ENCODE results near the gene TPM3. TPM values are rescaled to one million over a fixed set of nuclear protein-coding genes. Genes with fewer than 3 reads are reported as not detected.

Gene TPM3
- total and polyA plus RNA-seq, 10 of the 15 experiments (the other 5 are each of a cell fraction or from before 2014, with no cell fraction given): 270 to 759 (median 505) TPM

DNA sequence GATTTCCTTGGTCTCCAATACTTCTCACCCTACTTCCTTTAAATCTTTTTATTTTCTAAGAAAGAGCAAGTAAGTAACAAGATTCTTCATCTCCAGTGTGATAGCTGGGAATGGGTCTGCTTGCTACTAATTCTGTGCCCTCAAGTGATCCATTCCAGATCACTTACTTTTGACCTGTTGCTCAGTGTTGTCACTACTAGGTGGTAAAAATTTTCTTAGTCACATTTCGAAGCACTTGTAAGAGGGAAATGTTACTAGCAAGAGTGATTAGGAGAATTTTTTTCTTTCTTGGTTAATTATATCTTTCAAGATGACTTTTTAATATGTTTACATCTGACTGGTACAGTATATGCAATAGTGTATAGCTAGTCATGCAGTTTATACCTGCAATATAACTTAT lies 31.0 kb upstream of the TPM3 start:
- H3K4me2 ChIP-seq (ENCODE audit: control insufficient read depth, insufficient read depth): peak overlapping the region; percentile 93
- no peaks in the 10 kb centered on the region for H3K27me3 ChIP-seq (replicated peaks in 1 of 2; ENCODE audit: control insufficient read depth in 2 of 2, insufficient read depth in 2 of 2, low read length in 1 of 2)
- no peaks in the 10 kb centered on the region; the same call in 1 of the 2 replicates for H4K20me1 ChIP-seq (ENCODE audit: control insufficient read depth, insufficient read depth)
- CTCF ChIA-PET: interaction anchor here (0.9 to 1.5 kb wide), 4 partner anchors 24 to 112 kb away, joined by 3 to 7 read pairs (median 4); no protein-coding TSS in a partner anchor
- intact Hi-C loops (cut with micrococcal nuclease; ENCODE audit: unreplicated experiment): no loop called here
- RAD21 ChIA-PET (ENCODE audit: unreplicated experiment): interaction anchor here (0.5 to 1.2 kb wide), 3 partner anchors 23 to 422 kb away, joined by 3 read pairs; no protein-coding TSS in a partner anchor
- H3K9ac ChIP-seq (ENCODE audit: control insufficient read depth, insufficient read depth, low read length): no peak overlapping the region
- peaks cover 91% of the 10 kb centered on the region for H3K79me2 ChIP-seq (ENCODE audit: control insufficient read depth, insufficient read depth, low read length)
- H3K9me3 ChIP-seq (replicated peaks; ENCODE audit: control insufficient read depth, insufficient read depth, low read length): no peaks in the 10 kb centered on the region
- no peak for ATAC-seq
- SMC1A ChIA-PET (ENCODE audit: uncharacterized antibody, unreplicated experiment): interaction anchor here (0.6 to 2.2 kb wide), 11 partner anchors 22 to 126 kb away, joined by 3 to 8 read pairs (median 3); partner anchors contain the start of gene HAX1
- BruUV-seq (replicated peaks): no TSS peak
- peaks cover 0 to 22% of the 10 kb centered on the region in 2 experiments; a peak in 1 of 4 replicates for H3K36me3 ChIP-seq (ENCODE audit: control insufficient read depth in 2 of 2, insufficient read depth in 2 of 2, low read length in 1 of 2)
- WGBS (ENCODE audit: insufficient coverage, insufficient replicate concordance, low lambda C conversion rate, missing lambda C conversion rate): 0% methylated on average over 1 of the region's 1 CpG
- H2AFZ ChIP-seq (ENCODE audit: control insufficient read depth, low read depth, low read length): no peak overlapping the region
- in situ Hi-C loops (cut with MboI): no loop called here
- DNase-seq (ENCODE audit: low read depth, low spot score): no peak
- TF ChIP-seq ZNF274 (IDR thresholded peaks at IDR 0.05; ENCODE audit: insufficient read depth, insufficient read length): no peak
- no peak for TF ChIP-seq HDGF (IDR thresholded peaks at IDR 0.05)
- no peak for TF ChIP-seq PAX5 (IDR thresholded peaks at IDR 0.05; ENCODE audit: borderline replicate concordance, low read depth, low read length)
- no peak for TF ChIP-seq JUND (IDR thresholded peaks at IDR 0.05; ENCODE audit: low read depth, low read length)
- no peak for TF ChIP-seq NR2F1 (conservative IDR thresholded peaks at IDR 0.05)
- no peak for TF ChIP-seq CHD4 (IDR thresholded peaks at IDR 0.05)
- TF ChIP-seq STAT3 (IDR thresholded peaks at IDR 0.05; ENCODE audit: low read depth, low read length): no peak
- no peak for TF ChIP-seq RUNX3 (IDR thresholded peaks at IDR 0.05; ENCODE audit: low read length)
- TF ChIP-seq ETV6 (conservative IDR thresholded peaks at IDR 0.05 in 1 of 2, IDR thresholded peaks at IDR 0.05 in 1 of 2; ENCODE audit: borderline replicate concordance in 1 of 2, low read depth in 1 of 2): no peak
- TF ChIP-seq HCFC1 (IDR thresholded peaks at IDR 0.05; ENCODE audit: low read length): no peak
- no peak for TF ChIP-seq DPF2 (IDR thresholded peaks at IDR 0.05)
- TF ChIP-seq ZNF207 (IDR thresholded peaks at IDR 0.05; ENCODE audit: borderline replicate concordance): no peak
- TF ChIP-seq, protein P1, sequence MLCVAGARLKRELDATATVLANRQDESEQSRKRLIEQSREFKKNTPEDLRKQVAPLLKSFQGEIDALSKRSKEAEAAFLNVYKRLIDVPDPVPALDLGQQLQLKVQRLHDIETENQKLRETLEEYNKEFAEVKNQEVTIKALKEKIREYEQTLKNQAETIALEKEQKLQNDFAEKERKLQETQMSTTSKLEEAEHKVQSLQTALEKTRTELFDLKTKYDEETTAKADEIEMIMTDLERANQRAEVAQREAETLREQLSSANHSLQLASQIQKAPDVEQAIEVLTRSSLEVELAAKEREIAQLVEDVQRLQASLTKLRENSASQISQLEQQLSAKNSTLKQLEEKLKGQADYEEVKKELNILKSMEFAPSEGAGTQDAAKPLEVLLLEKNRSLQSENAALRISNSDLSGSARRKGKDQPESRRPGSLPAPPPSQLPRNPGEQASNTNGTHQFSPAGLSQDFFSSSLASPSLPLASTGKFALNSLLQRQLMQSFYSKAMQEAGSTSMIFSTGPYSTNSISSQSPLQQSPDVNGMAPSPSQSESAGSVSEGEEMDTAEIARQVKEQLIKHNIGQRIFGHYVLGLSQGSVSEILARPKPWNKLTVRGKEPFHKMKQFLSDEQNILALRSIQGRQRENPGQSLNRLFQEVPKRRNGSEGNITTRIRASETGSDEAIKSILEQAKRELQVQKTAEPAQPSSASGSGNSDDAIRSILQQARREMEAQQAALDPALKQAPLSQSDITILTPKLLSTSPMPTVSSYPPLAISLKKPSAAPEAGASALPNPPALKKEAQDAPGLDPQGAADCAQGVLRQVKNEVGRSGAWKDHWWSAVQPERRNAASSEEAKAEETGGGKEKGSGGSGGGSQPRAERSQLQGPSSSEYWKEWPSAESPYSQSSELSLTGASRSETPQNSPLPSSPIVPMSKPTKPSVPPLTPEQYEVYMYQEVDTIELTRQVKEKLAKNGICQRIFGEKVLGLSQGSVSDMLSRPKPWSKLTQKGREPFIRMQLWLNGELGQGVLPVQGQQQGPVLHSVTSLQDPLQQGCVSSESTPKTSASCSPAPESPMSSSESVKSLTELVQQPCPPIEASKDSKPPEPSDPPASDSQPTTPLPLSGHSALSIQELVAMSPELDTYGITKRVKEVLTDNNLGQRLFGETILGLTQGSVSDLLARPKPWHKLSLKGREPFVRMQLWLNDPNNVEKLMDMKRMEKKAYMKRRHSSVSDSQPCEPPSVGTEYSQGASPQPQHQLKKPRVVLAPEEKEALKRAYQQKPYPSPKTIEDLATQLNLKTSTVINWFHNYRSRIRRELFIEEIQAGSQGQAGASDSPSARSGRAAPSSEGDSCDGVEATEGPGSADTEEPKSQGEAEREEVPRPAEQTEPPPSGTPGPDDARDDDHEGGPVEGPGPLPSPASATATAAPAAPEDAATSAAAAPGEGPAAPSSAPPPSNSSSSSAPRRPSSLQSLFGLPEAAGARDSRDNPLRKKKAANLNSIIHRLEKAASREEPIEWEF (IDR thresholded peaks at IDR 0.05; ENCODE audit: insufficient replicate concordance, low read depth, low read length): no peak
- no peak for TF ChIP-seq MEF2B (IDR thresholded peaks at IDR 0.05; ENCODE audit: partially characterized antibody, poor library complexity, severe bottlenecking)
- H3K4me3 ChIP-seq: peak overlapping the region; percentile 99
- POLR2A ChIA-PET: interaction anchor here (0.5 to 1.2 kb wide), 6 partner anchors 16 to 562 kb away, joined by 3 to 6 read pairs (median 3); no protein-coding TSS in a partner anchor
- no peak for FAIRE-seq
- peaks cover 15% of the 10 kb centered on the region for H3K4me1 ChIP-seq (ENCODE audit: control insufficient read depth, insufficient read depth, low read length)
- H3K27ac ChIP-seq (ENCODE audit: control insufficient read depth, insufficient read depth): no peak overlapping the region

Measured in GM12878 (cell line).